A549 (cell line): ENCODE data around the gene SUPT4H1. TPM values are rescaled to one million over a fixed set of nuclear protein-coding genes. Genes with fewer than 3 reads are reported as not detected.

Source experiments
- ATAC-seq, 2 experiments: fragments of 200-7000 bp in 1 of 2; fragments of >200 bp in 1 of 2; cut with Nextera tagmentation in 1 of 2; cut with Tn5 transposase in 1 of 2; 3 replicates each; pipeline versions ENCODE4 v1.8.0 to v1.9.1; 2018 to 2020; ENCODE audit warnings: mild to moderate bottlenecking in 1 of 2, moderate library complexity in 1 of 2
- CTCF ChIA-PET: fragments of 300-600 bp; sonication (Branson Sonifier 250); formaldehyde crosslinking; extraction: SDS; loops from one replicate; lab custom pipeline; 2021; ENCODE audit warnings: antibody characterized with exemption, inconsistent platforms; lab: Yijun Ruan, JAX
- POLR2A ChIA-PET: fragments of 350-600 bp; formaldehyde crosslinking; extraction: SDS; loops from one replicate; lab custom pipeline; 2021; ENCODE audit warnings: antibody characterized with exemption, inconsistent platforms; lab: Yijun Ruan, JAX
- DNase-seq, 2 experiments: peaks; one replicate each; pipeline versions ENCODE4 v3.0.0 to v3.0.0-alpha.2; 2011 to 2016; ENCODE audit warnings: low read depth in 1 of 2, low spot score in 1 of 2
- FAIRE-seq: peaks from 2 replicates; lab custom pipeline; 2011; peaks lifted over from hg19 to GRCh38; lab: Jason Lieb, UNC
- H3K27ac ChIP-seq, 2 experiments: fragments of >200 bp; sonication (Bioruptor Twin); formaldehyde crosslinking; 3 replicates each; pipeline ENCODE4 v1.5.1; 2016 to 2017
- H3K4me1 ChIP-seq: fragments of >200 bp; sonication (Bioruptor Twin); formaldehyde crosslinking; 3 replicates; pipeline ENCODE4 v1.6.1; 2016
- H3K4me2 ChIP-seq: fragments of >200 bp; sonication (Bioruptor Twin); formaldehyde crosslinking; 3 replicates; pipeline ENCODE4 v1.6.1; 2016
- H3K4me3 ChIP-seq: fragments of >200 bp; sonication (Bioruptor Twin); formaldehyde crosslinking; 3 replicates; pipeline ENCODE4 v1.5.1; 2016
- H3K9me3 ChIP-seq: fragments of >200 bp; sonication (Bioruptor Twin); formaldehyde crosslinking; 3 replicates; pipeline ENCODE4 v1.6.1; 2016
- BHLHE40 ChIP-seq: IDR thresholded peaks from 2 replicates; pipeline ENCODE4 v1.6.1; 2012; ENCODE audit warnings: low read depth, low read length, inconsistent platforms
- CEBPB ChIP-seq, 2 experiments: fragments of >200 bp in 1 of 2; sonication (Bioruptor Twin) in 1 of 2; formaldehyde crosslinking in 1 of 2; IDR thresholded peaks; 2 replicates each; pipeline ENCODE4 v1.6.1; 2012 to 2016
- CHD2 ChIP-seq: fragments of 150-350 bp; IDR thresholded peaks from 2 replicates; pipeline ENCODE4 v1.6.1; 2014; ENCODE audit warnings: low read length; ENCODE audit not compliant: partially characterized antibody
- CHD4 ChIP-seq: fragments of 200-600 bp; sonication (generic); IDR thresholded peaks from 2 replicates; pipeline ENCODE4 v1.6.1; 2016; ENCODE audit warnings: antibody characterized with exemption, mild to moderate bottlenecking, borderline replicate concordance
- EP300 ChIP-seq, 2 experiments: fragments of >200 bp; sonication (Bioruptor Twin); formaldehyde crosslinking; IDR thresholded peaks; 2 replicates in 1 of 2; 3 replicates in 1 of 2; pipeline ENCODE4 v1.6.1; 2016 to 2017
- GATA3 ChIP-seq: IDR thresholded peaks from 2 replicates; pipeline ENCODE4 v1.6.1; 2012; ENCODE audit warnings: borderline replicate concordance
- HDAC2 ChIP-seq: fragments of 200-600 bp; sonication (generic); IDR thresholded peaks from 2 replicates; pipeline ENCODE4 v1.6.1; 2016
- HOXB5 ChIP-seq: fragments of 250-450 bp; sonication (Bioruptor Pico); IDR thresholded peaks from 2 replicates; pipeline ENCODE4 v1.5.0; 2020; ENCODE audit warnings: mild to moderate bottlenecking, moderate library complexity
- JUN ChIP-seq, 2 experiments: fragments of >200 bp; sonication (Bioruptor Twin); formaldehyde crosslinking; IDR thresholded peaks; 2 replicates in 1 of 2; 3 replicates in 1 of 2; pipeline ENCODE4 v1.6.1; 2016 to 2017
- JUNB ChIP-seq: fragments of >200 bp; sonication (Bioruptor Twin); formaldehyde crosslinking; IDR thresholded peaks from 2 replicates; pipeline ENCODE4 v1.6.1; 2016
- KDM1A ChIP-seq: fragments of 200-600 bp; sonication (generic); IDR thresholded peaks from 2 replicates; pipeline ENCODE4 v1.6.1; 2016; ENCODE audit warnings: low read depth, mild to moderate bottlenecking
- KDM5A ChIP-seq: fragments of 200-600 bp; sonication (generic); IDR thresholded peaks from 2 replicates; pipeline ENCODE4 v1.6.1; 2016; ENCODE audit warnings: antibody characterized with exemption, mild to moderate bottlenecking
- NFE2L2 ChIP-seq: fragments of 150-350 bp; conservative IDR thresholded peaks from 2 replicates; pipeline ENCODE4 v1.6.1; 2014; ENCODE audit warnings: low read length
- RAD21 ChIP-seq, 2 experiments: fragments of >200 bp in 1 of 2; sonication (Bioruptor Twin) in 1 of 2; formaldehyde crosslinking in 1 of 2; IDR thresholded peaks in 1 of 2; conservative IDR thresholded peaks in 1 of 2; 2 replicates in 1 of 2; 3 replicates in 1 of 2; pipeline ENCODE4 v1.6.1; 2012 to 2018; ENCODE audit warnings: inconsistent platforms in 1 of 2
- RNF2 ChIP-seq: fragments of 200-600 bp; sonication (generic); IDR thresholded peaks from 2 replicates; pipeline ENCODE4 v1.6.1; 2016; ENCODE audit warnings: low read depth, mild to moderate bottlenecking, antibody characterized with exemption, moderate library complexity, borderline replicate concordance
- SMC3 ChIP-seq: fragments of >200 bp; sonication (Bioruptor Twin); formaldehyde crosslinking; IDR thresholded peaks from 3 replicates; pipeline ENCODE4 v1.6.1; 2018; ENCODE audit warnings: inconsistent platforms
- SREBF2 ChIP-seq: fragments of 450-650 bp; IDR thresholded peaks from 2 replicates; pipeline ENCODE4 v1.6.1; 2014; ENCODE audit warnings: mild to moderate bottlenecking, moderate library complexity
- TFCP2L1 ChIP-seq: fragments of 250-450 bp; sonication (Bioruptor Pico); IDR thresholded peaks from 2 replicates; pipeline ENCODE4 v1.5.0; 2021; ENCODE audit warnings: mild to moderate bottlenecking
- WGBS: methylation state at CpG from one replicate; pipeline ENCODE4 v1.1.6; 2017; ENCODE audit errors: missing lambda C conversion rate; 5-methylcytosine and 5-hydroxymethylcytosine counted together
- polyA plus RNA-seq, 4 experiments: library from polyadenylated mRNA; depleted of rRNA in 3 of 4; stranded (reverse); fragments of >200 nt; fragmentation: RNase III in 1 of 4; extraction: RNeasy Plus Mini Kit Qiagen cat#74134 plus additional on column Dnase treatment in 1 of 4; gene quantifications; 2 replicates in 3 of 4; 3 replicates in 1 of 4; pipeline ENCODE4 v1.2.3, GENCODE V29; 2011 to 2017
- TF ChIP-seq, protein P1 (sequence below): IDR thresholded peaks from 2 replicates; pipeline ENCODE4 v1.6.1; 2012
- TF ChIP-seq, protein P2 (sequence below): fragments of >200 bp; sonication (Bioruptor Twin); formaldehyde crosslinking; IDR thresholded peaks from 2 replicates; pipeline ENCODE4 v1.6.1; 2016
- TF ChIP-seq, protein P3 (sequence below): fragments of 250-450 bp; sonication (Bioruptor Pico); IDR thresholded peaks from 2 replicates; pipeline ENCODE4 v1.5.0; 2021; ENCODE audit warnings: mild to moderate bottlenecking, moderate library complexity, borderline replicate concordance

Gene SUPT4H1
- polyA plus RNA-seq, 2 of the 4 experiments (the other 2 are of a cell fraction), result 123 to 241 TPM

DNA sequence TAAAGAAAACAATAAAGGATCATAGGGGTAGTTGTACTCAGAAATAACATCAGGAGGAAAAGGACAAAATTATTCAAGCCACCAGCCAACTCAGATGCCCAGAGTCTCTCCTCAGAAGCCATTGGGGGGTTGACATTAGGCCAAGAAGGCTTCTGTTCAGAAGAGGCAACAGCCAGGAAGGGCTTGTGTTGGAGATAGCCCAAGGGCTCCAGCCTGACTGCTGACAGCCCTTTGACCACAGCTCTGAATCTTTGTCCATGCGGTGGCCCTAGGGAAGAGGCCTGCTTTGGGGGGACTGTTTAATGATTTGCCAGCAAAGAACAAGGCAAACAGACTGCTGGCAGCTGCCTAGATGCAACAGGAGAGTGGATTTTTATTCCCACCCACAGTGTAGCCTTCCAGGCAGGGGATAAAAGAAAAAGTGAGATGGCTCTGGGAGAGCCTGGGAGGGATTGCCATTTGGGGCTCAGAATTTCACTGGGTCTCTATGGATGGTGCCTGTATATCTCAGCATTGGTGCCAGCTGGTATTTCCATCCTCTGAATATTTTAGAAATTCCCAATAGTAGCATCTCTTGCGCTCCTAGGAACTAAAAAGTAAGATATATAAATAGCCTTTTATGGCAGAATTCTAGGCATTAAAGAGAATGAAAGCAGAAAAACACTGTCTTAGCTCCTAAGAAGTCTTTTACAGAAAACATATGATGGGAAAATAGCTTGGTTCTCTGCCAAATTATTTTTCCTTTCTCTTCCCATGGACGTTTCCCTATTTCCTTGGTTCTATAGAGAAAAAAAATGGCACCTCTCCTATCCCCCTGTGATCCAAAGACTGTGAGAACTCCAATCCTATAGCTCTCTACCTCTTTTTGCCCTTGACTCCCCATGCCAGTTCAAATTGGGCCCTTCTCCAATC lies 29.4 kb upstream of the SUPT4H1 start:
- peak; percentile 56 for FAIRE-seq
- POLR2A ChIA-PET, result interaction anchor here (1.2 to 4.1 kb wide), 2 partner anchors 20 to 29 kb away, joined by 4 to 17 read pairs; partner anchors contain the start of gene SUPT4H1
- ATAC-seq, result peak; percentile 58 to 85; a peak in 5 of 6 replicates
- H3K4me1 ChIP-seq, result peaks cover 74% of the 10 kb centered on the region
- no peaks in the 10 kb centered on the region for H3K9me3 ChIP-seq
- WGBS, result 39% methylated on average over 3 of the region's 3 CpGs
- TF ChIP-seq EP300 (IDR thresholded peaks at IDR 0.05) (peak; percentile 49 to 55; a peak in 2 of 5 replicates), TFCP2L1 (CRISPR knock-in tag) (no peak), SREBF2 (no peak), KDM5A (no peak), GATA3 (peak; percentile 83), JUN (IDR thresholded peaks at IDR 0.05) (peak; percentile 62 to 76; a peak in 4 of 5 replicates), CEBPB (IDR thresholded peaks at IDR 0.05) (peak in 1 of 2 experiments; percentile 24; a peak in 1 of 4 replicates), RAD21 (conservative IDR thresholded peaks at IDR 0.05 in 1 of 2, IDR thresholded peaks at IDR 0.05 in 1 of 2) (peak in 1 of 2 experiments; percentile 45; a peak in 4 of 5 replicates), CHD2 (no peak), SMC3 (peak; percentile 48), HOXB5 (CRISPR knock-in tag) (no peak)
- TF ChIP-seq, protein P1, sequence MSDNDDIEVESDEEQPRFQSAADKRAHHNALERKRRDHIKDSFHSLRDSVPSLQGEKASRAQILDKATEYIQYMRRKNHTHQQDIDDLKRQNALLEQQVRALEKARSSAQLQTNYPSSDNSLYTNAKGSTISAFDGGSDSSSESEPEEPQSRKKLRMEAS, result peak; percentile 71
- CTCF ChIA-PET, result interaction anchor here (0.9 to 6.3 kb wide), 9 partner anchors 12 to 64 kb away, joined by 3 to 31 read pairs (median 8); partner anchors contain the start of genes RNF43 and SUPT4H1
- H3K4me2 ChIP-seq, result peak overlapping the region; percentile 65
- DNase-seq, result peak; percentile 35 to 76
- no peak overlapping the region for H3K4me3 ChIP-seq
- H3K27ac ChIP-seq, result peak overlapping the region; percentile 73 to 75

DNA sequence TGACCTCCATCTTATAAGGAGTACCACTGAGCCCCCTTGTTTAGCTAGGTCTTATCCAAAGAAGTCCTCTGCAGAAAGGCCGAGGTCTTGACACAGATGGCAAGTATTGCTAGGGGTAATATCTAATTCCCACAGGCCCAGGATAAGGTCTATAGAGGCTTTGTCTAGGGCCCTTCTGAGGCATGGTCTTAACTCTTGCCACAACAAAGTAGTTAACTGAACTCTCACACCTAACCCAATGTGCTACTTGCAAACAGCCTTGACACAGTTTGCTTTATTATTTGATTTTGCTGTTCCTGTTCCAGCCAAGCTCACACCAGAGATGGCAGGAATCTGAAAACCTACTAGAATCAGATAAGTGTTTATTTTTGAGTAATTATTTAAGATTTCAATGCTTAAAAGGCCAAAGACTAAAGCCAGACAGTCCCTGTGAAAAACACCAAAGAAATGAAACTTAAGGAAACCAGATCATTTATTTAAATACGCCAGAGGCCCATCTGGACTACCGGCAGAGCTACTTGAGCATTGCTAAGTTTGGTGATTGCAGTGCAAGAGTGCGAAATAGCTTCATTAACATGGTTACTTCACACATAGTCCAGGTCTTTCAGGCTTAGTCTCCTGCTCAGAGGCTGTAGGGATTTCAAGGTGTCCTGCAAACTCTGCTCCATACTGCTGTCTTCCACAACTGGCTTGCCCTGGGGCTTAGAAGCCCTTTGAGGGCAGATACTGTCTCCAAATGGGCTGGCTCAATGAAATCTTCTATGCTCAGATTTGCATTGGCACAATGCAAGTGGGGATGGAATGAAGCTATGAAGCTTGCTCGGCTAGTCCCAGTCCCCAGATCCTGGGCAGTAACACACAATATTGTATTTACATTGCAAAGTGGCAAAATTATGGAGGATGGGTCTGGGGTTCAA lies 28.5 kb upstream of the SUPT4H1 start:
- peak overlapping the region; percentile 73 to 75 for H3K27ac ChIP-seq
- CTCF ChIA-PET, result interaction anchor here (0.9 to 6.3 kb wide), 11 partner anchors 9 to 355 kb away, joined by 3 to 31 read pairs (median 4); partner anchors contain the start of gene RNF43
- no peak for DNase-seq
- 87% methylated on average over 5 of the region's 5 CpGs for WGBS
- peaks cover 82% of the 10 kb centered on the region for H3K4me1 ChIP-seq
- H3K9me3 ChIP-seq, result no peaks in the 10 kb centered on the region
- peak; percentile 61 for FAIRE-seq
- POLR2A ChIA-PET, result interaction anchor here (0.7 to 4.1 kb wide), 2 partner anchors 28 to 29 kb away, joined by 3 to 17 read pairs; partner anchors contain the start of gene SUPT4H1
- no peak overlapping the region for H3K4me3 ChIP-seq
- ATAC-seq, result no peak
- H3K4me2 ChIP-seq, result peak overlapping the region; percentile 65
- TF ChIP-seq JUNB (no peak), SMC3 (no peak), GATA3 (no peak), NFE2L2 (no peak)
- TF ChIP-seq, protein P2, sequence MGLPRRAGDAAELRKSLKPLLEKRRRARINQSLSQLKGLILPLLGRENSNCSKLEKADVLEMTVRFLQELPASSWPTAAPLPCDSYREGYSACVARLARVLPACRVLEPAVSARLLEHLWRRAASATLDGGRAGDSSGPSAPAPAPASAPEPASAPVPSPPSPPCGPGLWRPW, result no peak
- TF ChIP-seq, all 56 proteins: peak for 0

DNA sequence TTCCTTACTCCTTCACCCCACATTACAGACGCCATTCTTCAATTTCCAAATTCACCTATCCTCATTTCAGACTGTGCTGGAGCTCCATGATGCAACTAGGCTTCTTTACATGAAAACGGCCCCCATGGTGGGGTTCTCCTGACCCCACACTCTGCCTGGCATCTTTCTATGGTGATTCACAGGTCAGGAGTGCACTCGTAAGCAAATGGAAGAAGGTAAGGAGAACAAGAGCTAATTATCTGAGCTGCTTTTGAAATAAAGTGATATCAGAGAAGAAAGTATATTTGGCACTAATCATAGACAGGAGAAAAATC lies 27.5 kb upstream of the SUPT4H1 start:
- no peaks in the 10 kb centered on the region for H3K9me3 ChIP-seq
- FAIRE-seq, result no peak
- peaks cover 74% of the 10 kb centered on the region for H3K4me1 ChIP-seq
- DNase-seq, result no peak
- 65% methylated on average over 3 of the region's 3 CpGs for WGBS
- POLR2A ChIA-PET, result interaction anchor here (1.8 kb wide), 1 partner anchor 28 kb away, joined by 6 read pairs; the partner anchor contains the start of gene SUPT4H1
- ATAC-seq, result no peak
- no peak overlapping the region for H3K4me2 ChIP-seq
- H3K27ac ChIP-seq, result peak overlapping the region in 1 of 2 experiments; percentile 49; a peak in 3 of 6 replicates
- TF ChIP-seq, protein P3, sequence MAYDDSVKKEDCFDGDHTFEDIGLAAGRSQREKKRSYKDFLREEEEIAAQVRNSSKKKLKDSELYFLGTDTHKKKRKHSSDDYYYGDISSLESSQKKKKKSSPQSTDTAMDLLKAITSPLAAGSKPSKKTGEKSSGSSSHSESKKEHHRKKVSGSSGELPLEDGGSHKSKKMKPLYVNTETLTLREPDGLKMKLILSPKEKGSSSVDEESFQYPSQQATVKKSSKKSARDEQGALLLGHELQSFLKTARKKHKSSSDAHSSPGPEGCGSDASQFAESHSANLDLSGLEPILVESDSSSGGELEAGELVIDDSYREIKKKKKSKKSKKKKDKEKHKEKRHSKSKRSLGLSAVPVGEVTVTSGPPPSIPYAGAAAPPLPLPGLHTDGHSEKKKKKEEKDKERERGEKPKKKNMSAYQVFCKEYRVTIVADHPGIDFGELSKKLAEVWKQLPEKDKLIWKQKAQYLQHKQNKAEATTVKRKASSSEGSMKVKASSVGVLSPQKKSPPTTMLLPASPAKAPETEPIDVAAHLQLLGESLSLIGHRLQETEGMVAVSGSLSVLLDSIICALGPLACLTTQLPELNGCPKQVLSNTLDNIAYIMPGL, result no peak
- TF ChIP-seq HDAC2 (no peak), GATA3 (no peak), CHD4 (no peak), RNF2 (no peak), BHLHE40 (no peak), JUN (IDR thresholded peaks at IDR 0.05) (no peak), KDM1A (no peak)
- CTCF ChIA-PET, result interaction anchor here (0.8 to 6.3 kb wide), 9 partner anchors 10 to 356 kb away, joined by 3 to 31 read pairs (median 4); partner anchors contain the start of gene RNF43
- no peak overlapping the region for H3K4me3 ChIP-seq
